AG09319 (cell line): ENCODE measurements around the gene KHSRP.

Source experiments
- DNase-seq: peaks from one replicate; pipeline ENCODE4 v3.0.0-alpha.2; 2010; ENCODE audit warnings: low read depth; ENCODE audit errors: extremely low read depth
- TF ChIP-seq, protein P1 (sequence below): IDR thresholded peaks from 2 replicates; pipeline ENCODE4 v1.5.1; 2011; ENCODE audit warnings: low read depth, mild to moderate bottlenecking, inconsistent platforms, low read length, moderate library complexity

The KHSRP gene

DNA sequence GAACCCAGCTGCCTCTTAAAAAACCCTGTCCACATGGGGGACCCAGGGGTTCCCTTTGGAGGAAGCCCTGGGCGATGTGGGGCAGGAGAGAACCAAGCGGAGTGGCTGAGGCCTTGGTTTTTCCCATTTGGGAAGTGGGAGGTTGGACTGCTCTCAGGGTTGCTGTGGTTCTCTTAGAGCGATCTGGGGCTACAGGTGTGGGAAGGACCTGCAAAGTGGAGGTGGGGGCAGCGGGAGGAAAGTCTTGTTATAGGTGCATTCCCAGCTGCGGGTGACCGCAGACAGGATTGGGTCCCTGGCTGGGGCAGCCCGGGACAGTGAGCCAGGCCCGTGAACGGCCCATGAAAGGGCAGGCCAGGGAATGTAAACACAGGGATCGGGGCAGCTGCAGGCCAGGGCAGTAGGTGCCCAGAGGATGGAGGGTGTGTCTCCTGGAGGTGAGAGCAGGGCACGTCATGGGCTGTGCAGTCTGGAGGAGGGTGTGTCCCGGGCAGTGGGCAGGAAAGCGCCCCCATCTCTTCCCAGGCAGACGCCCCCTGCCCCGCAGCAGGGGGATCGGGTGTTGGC lies 34.2 kb upstream of the KHSRP start:
- DNase-seq = no peak
- TF ChIP-seq, protein P1, sequence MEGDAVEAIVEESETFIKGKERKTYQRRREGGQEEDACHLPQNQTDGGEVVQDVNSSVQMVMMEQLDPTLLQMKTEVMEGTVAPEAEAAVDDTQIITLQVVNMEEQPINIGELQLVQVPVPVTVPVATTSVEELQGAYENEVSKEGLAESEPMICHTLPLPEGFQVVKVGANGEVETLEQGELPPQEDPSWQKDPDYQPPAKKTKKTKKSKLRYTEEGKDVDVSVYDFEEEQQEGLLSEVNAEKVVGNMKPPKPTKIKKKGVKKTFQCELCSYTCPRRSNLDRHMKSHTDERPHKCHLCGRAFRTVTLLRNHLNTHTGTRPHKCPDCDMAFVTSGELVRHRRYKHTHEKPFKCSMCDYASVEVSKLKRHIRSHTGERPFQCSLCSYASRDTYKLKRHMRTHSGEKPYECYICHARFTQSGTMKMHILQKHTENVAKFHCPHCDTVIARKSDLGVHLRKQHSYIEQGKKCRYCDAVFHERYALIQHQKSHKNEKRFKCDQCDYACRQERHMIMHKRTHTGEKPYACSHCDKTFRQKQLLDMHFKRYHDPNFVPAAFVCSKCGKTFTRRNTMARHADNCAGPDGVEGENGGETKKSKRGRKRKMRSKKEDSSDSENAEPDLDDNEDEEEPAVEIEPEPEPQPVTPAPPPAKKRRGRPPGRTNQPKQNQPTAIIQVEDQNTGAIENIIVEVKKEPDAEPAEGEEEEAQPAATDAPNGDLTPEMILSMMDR = no peak

DNA sequence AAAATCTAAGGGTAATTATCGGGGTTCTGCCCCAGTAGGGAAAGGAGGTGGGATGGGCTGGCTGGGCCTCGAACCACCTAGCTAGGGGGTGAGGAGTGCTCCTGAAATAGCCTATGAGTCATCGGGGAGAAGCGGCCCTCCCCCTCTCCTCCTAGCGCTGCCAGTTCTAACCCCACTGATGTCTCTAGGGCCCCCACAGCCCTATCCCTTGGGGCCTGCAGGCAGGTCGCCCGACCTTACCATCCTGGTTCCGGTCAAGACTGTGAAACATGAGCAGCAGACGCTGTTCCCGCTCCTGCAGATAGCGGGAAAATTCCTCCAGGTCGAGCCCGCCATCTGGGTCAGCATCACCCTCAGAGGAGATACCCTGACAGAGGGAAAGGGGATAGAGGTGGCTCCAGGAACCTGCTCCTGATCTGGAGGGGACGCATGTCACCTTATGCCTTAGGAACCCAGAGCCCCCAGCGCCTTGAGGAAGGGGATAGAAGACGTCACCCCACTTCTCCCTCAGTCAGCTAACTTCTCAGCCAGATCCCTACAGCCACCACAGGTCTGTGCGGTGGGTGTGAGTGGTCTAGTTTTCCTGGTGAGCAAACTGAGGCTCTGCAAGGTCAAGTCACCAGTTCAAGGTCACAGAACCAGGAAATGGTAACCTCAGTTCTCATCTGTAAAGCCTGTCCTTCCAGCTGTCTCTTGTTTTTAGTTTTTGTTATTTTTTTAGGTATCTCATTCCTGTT lies 33.5 kb upstream of the KHSRP start:
- no peak for DNase-seq
- TF ChIP-seq, protein P1 = no peak

DNA sequence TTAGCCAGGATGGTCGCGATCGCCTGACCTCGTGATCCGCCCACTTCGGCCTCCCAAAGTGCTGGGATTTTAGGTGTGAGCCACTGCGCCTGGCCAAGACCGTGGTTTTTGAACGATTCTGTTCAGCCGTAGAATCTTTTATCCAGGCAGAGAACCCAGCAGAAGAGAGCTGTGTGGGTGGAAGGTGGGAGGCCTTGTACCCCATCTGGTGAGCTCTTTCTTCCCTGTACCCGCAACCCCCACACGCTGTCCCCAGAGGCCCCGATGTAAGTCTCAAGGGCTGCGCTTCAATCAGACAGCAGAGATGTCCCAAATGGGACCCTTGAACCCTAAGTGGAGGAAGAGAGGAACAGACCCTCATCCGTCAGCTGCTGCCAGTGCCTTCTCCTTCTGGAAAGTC lies 31.3 kb upstream of the KHSRP start:
- DNase-seq = no peak
- TF ChIP-seq, protein P1 = no peak

DNA sequence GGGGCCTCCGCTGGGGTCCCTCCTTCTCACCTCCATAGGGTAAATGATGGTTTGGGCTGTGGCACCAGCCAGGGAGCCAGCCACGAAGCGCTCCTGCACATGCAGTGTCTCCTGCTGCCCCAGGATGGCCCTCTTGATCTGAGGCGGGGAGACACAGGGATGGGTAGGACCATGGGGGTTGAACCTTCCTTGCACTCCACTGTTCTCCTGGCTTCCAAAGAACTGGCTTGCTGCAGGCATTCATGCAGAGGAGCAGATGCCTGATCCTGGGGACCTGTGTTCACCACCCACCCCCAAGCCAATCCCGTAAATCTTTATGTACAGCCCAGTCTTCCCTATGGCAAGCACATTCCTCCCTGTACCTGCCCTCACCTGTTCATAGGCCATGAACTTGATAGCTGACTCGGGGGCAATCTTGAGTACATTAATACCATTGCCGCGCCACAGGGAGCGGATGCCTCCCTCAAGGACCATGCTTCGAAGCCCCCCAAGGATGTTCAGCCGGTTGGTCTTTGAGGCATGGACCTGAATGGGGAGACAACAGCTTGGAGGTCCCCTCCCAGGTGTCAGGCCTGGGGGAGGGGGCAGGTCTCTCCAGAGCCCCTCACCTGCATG lies 29.4 kb upstream of the KHSRP start:
- TF ChIP-seq, protein P1 = no peak
- no peak for DNase-seq

DNA sequence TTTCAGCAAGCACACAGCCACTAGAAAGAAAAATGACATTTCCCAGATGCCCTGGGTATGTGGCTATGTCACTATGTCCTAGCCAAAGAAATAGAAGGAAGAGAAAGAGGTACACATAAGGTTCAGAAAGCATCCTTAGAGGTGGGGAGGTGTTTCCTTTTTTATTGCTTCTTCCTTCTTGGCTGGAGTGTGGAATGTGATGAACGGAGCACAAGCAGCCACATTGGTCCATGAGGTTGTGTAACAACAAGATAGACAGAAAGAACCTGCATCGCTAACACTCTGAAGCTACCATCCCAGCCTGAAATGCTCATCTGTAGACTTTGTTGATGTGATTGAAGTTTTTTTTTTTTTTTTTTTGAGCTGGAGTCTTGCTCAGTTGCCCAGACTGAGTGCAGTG lies 28.3 kb upstream of the KHSRP start:
- TF ChIP-seq, protein P1 = no peak
- no peak for DNase-seq

DNA sequence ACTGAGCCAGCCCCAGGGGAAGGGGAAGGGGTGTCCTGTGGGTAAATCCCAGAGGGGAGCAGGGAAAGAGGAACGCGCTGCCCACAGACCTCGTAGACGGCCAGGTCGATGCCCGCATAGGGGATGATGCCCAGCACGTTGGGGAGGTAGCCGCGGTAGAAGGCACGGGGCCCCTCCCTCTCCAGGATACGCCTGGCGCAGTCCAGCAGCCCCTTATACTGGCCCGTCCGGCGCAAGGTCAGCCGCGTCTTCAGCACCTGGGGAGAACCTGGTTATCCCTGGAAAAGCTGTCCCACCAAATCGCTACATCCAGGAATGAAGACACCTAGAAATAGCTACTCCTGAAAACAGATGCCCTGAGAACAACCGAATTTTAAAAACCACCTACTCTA lies 27.6 kb upstream of the KHSRP start:
- no peak for DNase-seq
- TF ChIP-seq, protein P1 = no peak

DNA sequence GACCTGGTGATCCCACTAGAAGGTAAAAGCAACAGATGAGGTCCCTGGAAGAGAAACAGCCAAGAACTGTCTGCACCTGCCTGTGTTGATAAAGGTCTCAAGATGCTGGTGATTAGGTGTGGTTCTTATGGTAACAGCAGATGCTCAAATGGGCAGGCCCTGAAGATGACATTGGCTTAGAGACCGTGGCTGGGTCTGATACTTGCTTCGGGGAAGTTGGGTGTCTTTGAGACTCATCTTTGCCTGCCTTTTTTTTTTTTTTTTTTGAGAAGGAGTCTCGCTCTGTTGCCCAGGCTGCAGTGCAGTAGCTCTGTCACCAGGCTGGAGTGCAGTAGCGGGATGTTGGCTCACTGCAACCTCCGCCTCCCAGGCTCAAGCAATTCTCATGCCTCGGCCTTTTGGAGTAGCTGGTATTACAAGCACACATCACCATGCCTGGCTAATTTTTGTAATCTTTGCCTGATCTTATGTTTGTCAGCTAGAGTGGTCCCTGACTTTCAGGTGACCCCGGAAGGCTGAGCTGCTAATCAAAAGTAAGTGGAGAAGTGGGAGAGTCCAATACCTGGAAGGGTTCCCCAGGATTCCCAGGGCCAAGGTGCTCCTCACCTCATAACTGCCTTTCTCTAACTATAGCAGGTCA lies 27.1 kb upstream of the KHSRP start:
- TF ChIP-seq, protein P1 = no peak
- DNase-seq = no peak
